Tibial nerve (tissue), 4 donors: ENCODE data around the gene ADAP1. TPM values are rescaled to one million over a fixed set of nuclear protein-coding genes. Genes with fewer than 3 reads are reported as not detected.

Source experiments
- DNase-seq, 2 donors: peaks; one replicate each; pipeline ENCODE4 v3.0.0-alpha.2; 2019; ENCODE audit warnings: low spot score in 2 of 2
- H3K27ac ChIP-seq, 4 donors: fragments of 200-600 bp; sonication (generic) in 3 of 4; one replicate each; pipeline ENCODE4 v1.5.1; 2017 to 2019; ENCODE audit warnings: mild to moderate bottlenecking in 1 of 4
- H3K27me3 ChIP-seq, 2 donors: fragments of 200-600 bp; sonication (generic) in 1 of 2; one replicate each; pipeline versions ENCODE4 v1.5.1 to v1.6.0; 2017 to 2019
- H3K36me3 ChIP-seq, 3 donors: fragments of 200-600 bp; sonication (generic); one replicate each; pipeline ENCODE4 v1.5.1; 2018 to 2019
- H3K4me1 ChIP-seq, 4 donors: fragments of 200-600 bp; sonication (generic) in 3 of 4; one replicate each; pipeline ENCODE4 v1.5.1; 2017 to 2019
- H3K4me3 ChIP-seq, 4 donors: fragments of 200-600 bp; sonication (generic) in 3 of 4; one replicate each; pipeline ENCODE4 v1.5.1; 2017 to 2019; ENCODE audit warnings: mild to moderate bottlenecking in 1 of 4, moderate library complexity in 1 of 4
- H3K9me3 ChIP-seq, 4 donors: fragments of 200-600 bp; sonication (generic) in 3 of 4; one replicate each; pipeline ENCODE4 v1.5.1; 2017 to 2019
- CTCF ChIP-seq, 5 experiments: fragments of 200-600 bp in 3 of 5; fragments of 450-650 bp in 2 of 5; sonication (generic) in 3 of 5; IDR thresholded peaks; one replicate each; pipeline ENCODE4 v1.5.1; 2016 to 2019; ENCODE audit warnings: antibody characterized with exemption in 5 of 5, mild to moderate bottlenecking in 3 of 5, moderate library complexity in 2 of 5
- EP300 ChIP-seq, 2 donors: sonication (generic); formaldehyde crosslinking; IDR thresholded peaks; one replicate each; pipeline ENCODE4 v1.6.1; 2017; ENCODE audit warnings: antibody characterized with exemption in 2 of 2, mild to moderate bottlenecking in 1 of 2
- POLR2A ChIP-seq, 2 donors: fragments of 450-650 bp; IDR thresholded peaks; one replicate each; pipeline ENCODE4 v1.6.1; 2017; ENCODE audit warnings: antibody characterized with exemption in 2 of 2, mild to moderate bottlenecking in 2 of 2, moderate library complexity in 2 of 2
- WGBS, 2 donors: methylation state at CpG; one replicate each; pipeline ENCODE4 v1.1.5; 2018; 5-methylcytosine and 5-hydroxymethylcytosine counted together
- total RNA-seq, 4 donors: library from RNA; depleted of rRNA; stranded (reverse); fragments of >200 nt; gene quantifications; one replicate each; pipeline ENCODE4 v1.1.0, GENCODE V29; 2016

ADAP1 gene
- total RNA-seq, 4 donors from 2014 or later = 29.3 to 53.0 (median 39.6) TPM

GRCh38 chr7:851204-851603 is 103.3 kb downstream of the ADAP1 start:
- WGBS, 2 donors = 85 to 89% methylated on average over 14 of the region's 14 CpGs
- no peak overlapping the region for H3K4me3 ChIP-seq
- DNase-seq = no peak
- H3K36me3 ChIP-seq = peaks cover 0 to 99% (median 34%) of the 10 kb centered on the region in 3 donors
- H3K4me1 ChIP-seq = no peaks in the 10 kb centered on the region
- H3K27ac ChIP-seq = no peak overlapping the region
- H3K27me3 ChIP-seq = no peaks in the 10 kb centered on the region
- no peaks in the 10 kb centered on the region for H3K9me3 ChIP-seq
- TF ChIP-seq EP300 (IDR thresholded peaks at IDR 0.05) = no peak
- no peak for TF ChIP-seq CTCF (IDR thresholded peaks at IDR 0.05)
- no peak for TF ChIP-seq POLR2A (IDR thresholded peaks at IDR 0.05)

GRCh38 chr7:849781-850180 is 104.7 kb downstream of the ADAP1 start:
- Histone ChIP-seq H3K27ac (no peak overlapping the region), H3K4me3 (no peak overlapping the region), H3K36me3 (peaks cover 0 to 99% (median 23%) of the 10 kb centered on the region in 3 donors), H3K9me3 (no peaks in the 10 kb centered on the region), H3K27me3 (no peaks in the 10 kb centered on the region), H3K4me1 (no peaks in the 10 kb centered on the region)
- 92 to 94% methylated on average over 19 of the region's 19 CpGs for WGBS, 2 donors
- TF ChIP-seq POLR2A (IDR thresholded peaks at IDR 0.05) = no peak
- no peak for TF ChIP-seq EP300 (IDR thresholded peaks at IDR 0.05)
- TF ChIP-seq CTCF (IDR thresholded peaks at IDR 0.05) = no peak
- DNase-seq = no peak

- H3K4me1 ChIP-seq = no peaks in the 10 kb centered on the region
- H3K9me3 ChIP-seq = no peaks in the 10 kb centered on the region
- no peak for DNase-seq
- no peak overlapping the region for H3K4me3 ChIP-seq
- no peaks in the 10 kb centered on the region for H3K27me3 ChIP-seq
- H3K36me3 ChIP-seq = peaks cover 0 to 99% (median 19%) of the 10 kb centered on the region in 3 donors
- no peak for TF ChIP-seq EP300 (IDR thresholded peaks at IDR 0.05)
- no peak for TF ChIP-seq POLR2A (IDR thresholded peaks at IDR 0.05)
- TF ChIP-seq CTCF (IDR thresholded peaks at IDR 0.05) = no peak
- no peak overlapping the region for H3K27ac ChIP-seq
- WGBS, 2 donors = 87 to 93% methylated on average over 14 of the region's 14 CpGs
These were observed 105.3 kb downstream of the ADAP1 start for GRCh38 chr7:849145-849544.

Other genes with a start within 250 kb of the ADAP1 start
- gene DNAAF5, start 228.0 kb downstream of the ADAP1 start, total RNA-seq = 10 to 100 TPM; 26.0 to 56.7 (median 41.6) TPM
- 10 to 100 TPM in 1 of 4 donors, 1 to 10 TPM in 3; 2.7 to 12.3 (median 4.8) TPM for gene PRKAR1B, start 227.4 kb downstream of the ADAP1 start, total RNA-seq
- gene SUN1, start 122.2 kb downstream of the ADAP1 start, total RNA-seq = 100 to 1,000 TPM; 243 to 263 (median 244) TPM
- 10 to 100 TPM; 29.8 to 50.2 (median 38.3) TPM for gene GET4, start 78.1 kb downstream of the ADAP1 start, total RNA-seq
- 10 to 100 TPM; 10.8 to 21.3 (median 11.2) TPM for gene COX19, start 20.9 kb upstream of the ADAP1 start, total RNA-seq
- 10 to 100 TPM in 2 of 4 donors, 1 to 10 TPM in 2; 5.7 to 18.6 (median 12.1) TPM for gene CYP2W1, start 28.5 kb upstream of the ADAP1 start, total RNA-seq
- 10 to 100 TPM; 27.8 to 91.8 (median 59.1) TPM for gene GPR146, start 89.9 kb upstream of the ADAP1 start, total RNA-seq
- gene GPER1, start 133.4 kb upstream of the ADAP1 start, total RNA-seq = 10 to 100 TPM in 1 of 4 donors, 1 to 10 TPM in 3; 6.1 to 12.4 (median 8.7) TPM
- 10 to 100 TPM; 29.7 to 36.8 (median 33.7) TPM for gene ZFAND2A, start 205.5 kb upstream of the ADAP1 start, total RNA-seq